ENCODE results near the gene PRKACB.
"Not testable (repeated sequence)": the region's sequence is repeated elsewhere in the genome, so short reads cannot be mapped to it uniquely, and the experiment has no call there.

The PRKACB gene

GRCh38 chr1:84143796-84144565, at the start of gene PRKACB:
Gene PRKACB, plus strand, starts transcription at chr1:84144271. Its CDS starts 91 bp downstream, at chr1:84144362.
- DNase-seq (ENCODE audit: low spot score) = no peak

DNA sequence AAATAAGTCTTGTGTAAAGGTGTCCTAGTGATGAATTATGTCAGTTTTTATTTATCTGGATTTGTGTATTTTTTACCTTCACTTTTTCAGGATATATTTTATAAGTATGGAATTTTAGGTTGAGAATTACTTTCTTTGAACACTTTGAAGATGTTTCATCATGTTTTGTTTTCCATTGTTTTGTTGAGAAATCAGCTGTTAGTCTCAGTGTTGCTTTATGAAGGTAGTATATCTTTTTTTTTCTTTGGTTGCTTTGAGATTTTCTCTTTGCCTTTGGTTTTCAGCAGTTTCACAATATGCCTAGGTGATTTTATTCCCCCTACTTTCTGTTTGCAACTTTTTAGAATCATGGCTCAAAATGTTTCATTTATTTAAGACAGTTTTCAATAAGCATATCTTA, 48.8 kb upstream of the PRKACB start:
- DNase-seq (ENCODE audit: low spot score) = no peak

DNA sequence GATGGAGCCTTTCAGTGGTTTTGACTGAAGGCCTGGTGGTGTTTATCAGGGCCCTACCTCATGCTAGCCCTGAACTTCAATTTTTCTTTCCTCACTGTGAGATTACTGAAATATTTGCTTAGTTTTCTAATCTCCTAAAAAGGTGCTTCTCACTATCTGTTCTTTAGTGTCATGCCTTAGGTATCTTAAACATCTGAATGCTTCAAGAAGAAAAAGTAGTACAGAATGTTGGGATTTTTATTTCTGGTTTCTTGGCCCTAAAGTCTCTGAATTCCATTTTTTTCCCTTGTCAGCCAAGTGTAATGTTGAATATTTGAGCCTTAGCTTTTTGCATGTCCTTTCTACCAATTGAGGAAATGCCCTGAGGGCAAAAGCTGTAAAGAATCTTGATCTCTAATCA, 47.9 kb upstream of the PRKACB start:
- no peak for DNase-seq (ENCODE audit: low spot score)

DNA sequence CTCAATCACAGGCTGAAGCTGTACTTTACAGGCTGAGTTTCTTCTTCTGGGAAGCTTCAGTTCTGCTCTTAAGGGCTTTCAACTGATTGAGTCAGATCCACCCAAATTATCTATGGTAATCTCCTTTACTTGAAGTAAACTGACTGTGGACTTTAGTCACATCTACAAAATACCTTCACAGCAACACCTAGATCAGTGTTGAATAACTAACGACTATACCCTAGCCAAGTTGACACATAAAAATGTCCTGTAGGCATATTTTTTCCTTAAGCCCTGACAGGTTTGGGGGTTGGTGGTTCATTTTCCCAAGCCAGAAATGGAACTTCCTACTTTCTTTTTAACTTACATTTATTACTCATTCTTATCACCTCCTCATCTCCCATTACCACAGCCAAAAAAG, 42.9 kb upstream of the PRKACB start:
- DNase-seq (ENCODE audit: low spot score) = no peak

DNA sequence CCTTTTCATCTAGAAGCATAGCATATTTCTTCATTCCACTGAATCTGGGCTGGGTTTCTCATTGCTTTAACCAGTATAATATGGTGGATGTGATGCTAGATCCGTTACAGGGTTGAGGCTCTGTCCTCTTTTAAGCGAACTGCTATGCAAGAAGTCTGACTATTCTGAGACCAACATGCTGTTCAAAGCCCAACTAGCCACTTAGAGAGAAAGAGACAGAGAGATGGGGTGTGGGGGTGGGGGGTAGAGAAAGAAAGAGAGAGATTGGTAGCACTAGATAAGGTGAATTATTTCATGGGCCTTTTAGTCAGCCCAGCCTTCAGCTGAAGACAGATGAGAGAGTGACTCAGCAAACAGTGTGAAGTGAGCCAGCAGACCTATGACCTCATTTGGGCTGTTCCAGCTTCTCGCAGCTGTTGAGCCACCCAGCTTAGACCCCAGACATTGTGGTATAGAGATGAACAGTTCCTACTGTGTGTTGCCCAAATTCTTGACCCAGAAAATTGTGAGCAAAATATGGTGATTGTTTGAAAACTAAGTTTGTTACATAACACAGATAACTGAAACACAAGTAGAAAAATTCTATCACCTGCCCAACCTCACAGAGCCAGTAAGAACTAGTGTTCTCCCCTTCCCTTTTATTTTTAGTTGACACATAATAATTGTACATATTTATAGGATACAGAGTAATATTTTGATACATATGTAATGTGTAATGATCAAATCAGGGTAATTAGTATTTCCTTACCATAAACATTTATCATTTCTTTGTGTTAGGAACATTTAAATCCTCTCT, 40.7 kb upstream of the PRKACB start:
- DNase-seq (ENCODE audit: low spot score) = no peak

DNA sequence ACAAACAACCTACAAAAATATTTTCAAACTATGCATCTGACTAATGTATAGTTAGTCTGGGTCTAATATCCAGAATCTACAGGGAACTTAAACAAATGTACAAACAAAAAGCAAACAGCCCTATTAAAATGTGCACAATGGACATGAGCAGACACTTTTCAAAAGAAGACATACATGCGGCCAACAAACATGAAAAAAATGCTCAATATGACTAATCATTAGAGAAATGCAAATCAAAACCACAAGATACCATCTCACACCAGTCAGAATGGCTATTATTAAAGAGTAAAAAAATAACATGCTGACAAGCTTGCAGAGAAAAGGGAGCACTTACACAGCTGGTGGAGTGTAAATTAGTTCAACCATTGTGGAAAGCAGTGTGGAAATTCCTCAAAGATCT, 36.5 kb upstream of the PRKACB start:
- not testable (repeated sequence) for DNase-seq (ENCODE audit: low spot score)

- DNase-seq (ENCODE audit: low spot score) = no peak
Measured at GRCh38 chr1:84107955-84108354, 36.1 kb upstream of the PRKACB start.

DNA sequence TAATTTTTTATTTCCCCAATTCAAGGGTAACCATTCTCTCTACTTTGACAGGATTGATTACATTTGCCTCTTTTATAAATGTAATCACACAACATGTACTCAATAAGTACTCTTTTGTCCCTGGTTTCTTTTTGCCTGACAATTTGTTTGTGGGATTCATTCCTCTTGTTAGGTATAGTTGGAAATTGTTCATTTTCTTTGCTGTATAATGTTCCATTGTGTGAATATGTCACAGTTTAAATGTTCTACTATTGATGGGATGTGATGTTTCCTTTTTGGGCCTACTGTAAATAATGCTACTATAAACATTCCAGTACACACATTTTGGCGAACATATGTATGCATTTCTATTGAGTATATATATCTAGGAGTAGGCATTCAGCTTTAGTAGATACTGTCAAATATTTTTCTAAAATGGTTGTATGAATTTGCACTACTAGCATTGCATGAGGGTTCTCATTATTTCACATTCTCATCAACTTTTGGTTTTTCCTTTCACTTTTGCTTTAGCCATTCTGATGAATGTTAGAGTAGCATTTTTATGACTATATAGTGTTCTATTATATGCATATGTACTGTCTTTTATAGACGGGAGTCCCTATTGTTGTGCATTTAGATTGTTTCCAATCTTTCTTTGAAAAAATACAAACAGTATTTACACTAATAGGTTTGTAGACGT, 35.0 kb upstream of the PRKACB start:
- no peak for DNase-seq (ENCODE audit: low spot score)

- no peak for DNase-seq (ENCODE audit: low spot score)
Measured at GRCh38 chr1:84110629-84111028, 33.4 kb upstream of the PRKACB start.

DNA sequence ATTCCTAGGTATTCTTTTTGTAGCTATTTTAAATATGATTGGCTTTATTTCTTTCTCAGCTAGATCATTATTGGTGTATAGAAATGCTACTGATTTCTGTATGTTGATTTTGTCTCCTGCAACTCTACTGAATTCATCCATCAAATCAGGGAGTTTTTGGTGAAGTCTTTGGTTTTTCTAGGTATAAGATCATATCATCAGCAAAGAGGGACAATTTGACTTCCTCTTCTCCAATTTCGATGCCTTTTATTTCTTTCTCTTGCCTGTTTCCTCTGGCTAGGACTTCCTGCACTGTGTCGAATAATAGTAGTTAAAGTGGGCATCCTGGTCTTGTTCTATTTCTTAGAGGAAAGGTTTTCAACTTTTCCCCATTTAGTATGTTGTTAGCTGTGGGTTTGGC, 27.5 kb upstream of the PRKACB start:
- no peak for DNase-seq (ENCODE audit: low spot score)

DNA sequence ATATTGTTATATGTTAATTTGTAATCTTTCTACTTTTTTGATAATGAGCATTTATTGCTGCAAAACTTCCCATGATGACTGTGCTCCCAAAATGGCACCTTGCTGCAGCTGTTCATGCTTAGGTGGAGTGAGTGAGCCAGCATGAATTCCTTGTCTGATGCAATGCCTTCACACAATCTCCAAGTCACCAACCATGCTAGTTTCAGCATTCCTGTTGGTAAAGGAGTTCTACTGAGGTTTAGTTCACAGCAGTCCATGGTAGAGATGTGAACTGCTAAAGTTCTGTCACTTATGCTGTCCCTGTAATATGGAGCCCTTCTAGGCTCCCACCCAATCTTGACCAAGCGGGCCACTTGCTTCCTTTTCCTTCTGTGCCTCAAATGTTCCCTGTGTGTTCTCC, 26.2 kb upstream of the PRKACB start:
- no peak for DNase-seq (ENCODE audit: low spot score)

GRCh38 chr1:84121360-84121759, 22.7 kb upstream of the PRKACB start:
- no peak for DNase-seq (ENCODE audit: low spot score)

DNA sequence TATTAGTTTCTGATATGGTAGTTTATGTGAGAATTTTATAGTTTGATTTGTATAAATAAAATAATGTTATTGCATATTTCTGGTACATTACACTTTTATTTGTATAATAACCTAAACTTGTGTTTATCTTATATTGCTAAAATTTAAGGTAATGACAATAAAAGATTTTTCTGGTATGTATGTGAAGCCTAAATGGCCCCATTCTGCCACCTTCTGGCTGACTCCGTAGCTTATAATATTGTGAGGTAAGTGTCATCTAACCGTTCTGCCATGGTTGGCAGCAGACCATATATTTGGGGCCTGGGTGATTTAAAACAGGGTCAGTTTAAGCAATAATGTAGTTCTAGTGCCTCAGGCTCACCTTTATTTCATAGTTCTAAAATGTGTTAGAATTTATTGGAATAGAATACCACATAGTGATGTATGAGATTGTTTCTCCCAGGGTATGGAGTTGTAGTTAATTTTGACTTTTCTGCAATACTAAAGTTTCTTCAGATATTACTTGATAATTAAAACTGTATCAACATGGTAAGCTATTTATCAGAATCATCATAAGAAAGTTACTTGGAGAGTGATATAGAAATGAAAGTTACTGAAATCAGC, 21.2 kb upstream of the PRKACB start:
- DNase-seq (ENCODE audit: low spot score) = no peak

- DNase-seq (ENCODE audit: low spot score) = no peak
Measured at GRCh38 chr1:84133479-84133878, 10.6 kb upstream of the PRKACB start.

DNA sequence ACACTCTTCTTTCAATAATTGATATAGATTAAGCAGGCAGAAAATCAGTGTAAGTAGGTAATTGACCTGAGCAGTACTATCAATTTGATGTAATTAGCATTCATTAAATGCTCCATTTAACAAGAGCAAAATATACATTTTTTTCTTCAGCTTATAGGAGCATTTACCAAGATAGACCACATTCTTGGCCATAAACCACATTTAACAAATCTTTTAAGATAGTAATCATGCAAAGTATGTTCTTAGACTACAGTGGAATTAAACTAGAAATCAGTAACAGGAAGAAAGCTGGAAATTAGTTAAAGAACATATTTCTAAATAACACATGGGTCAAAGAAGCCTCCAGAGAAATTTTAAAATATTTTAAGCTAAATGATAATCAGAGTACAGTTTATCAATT, 8.7 kb upstream of the PRKACB start:
- DNase-seq (ENCODE audit: low spot score) = no peak

- no peak for DNase-seq (ENCODE audit: low spot score)
Measured at GRCh38 chr1:84141182-84142003, 2.7 kb upstream of the PRKACB start.

- DNase-seq (ENCODE audit: low spot score) = no peak
Measured at GRCh38 chr1:84145068-84145467, 997 bp downstream of the PRKACB start.

DNA sequence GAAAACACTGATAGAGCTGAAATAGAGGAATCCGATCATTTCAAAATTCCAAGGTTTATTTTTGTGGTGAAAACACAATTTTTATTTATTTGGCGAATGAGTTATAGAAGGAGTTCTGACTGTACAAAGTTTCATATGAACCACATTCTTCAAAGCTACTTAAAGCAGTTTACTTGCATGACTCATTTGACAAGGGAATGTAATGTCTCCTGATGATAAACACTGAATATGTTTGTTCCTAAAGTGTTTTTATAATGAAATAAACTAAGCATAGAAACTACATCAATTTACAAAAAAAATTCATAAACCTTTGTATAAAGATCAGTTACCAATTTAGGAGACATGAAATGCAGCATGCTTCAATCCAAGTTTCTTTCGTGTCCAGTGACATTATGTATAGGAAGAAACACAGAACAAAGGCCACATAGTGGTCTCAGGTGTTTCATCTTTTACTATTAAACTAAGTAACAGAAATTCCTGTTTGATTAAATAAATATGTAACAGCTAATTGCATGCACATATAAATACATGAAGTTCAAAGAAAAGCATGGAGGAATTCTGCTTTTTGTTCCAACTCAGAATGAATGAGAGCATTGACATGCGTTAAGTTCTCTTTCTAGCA, 2.5 kb downstream of the PRKACB start:
- no peak for DNase-seq (ENCODE audit: low spot score)

- DNase-seq (ENCODE audit: low spot score) = no peak
Measured at GRCh38 chr1:84148758-84149157, 4.7 kb downstream of the PRKACB start.

GRCh38 chr1:84152649-84153056, 8.6 kb downstream of the PRKACB start:
- no peak for DNase-seq (ENCODE audit: low spot score)

DNA sequence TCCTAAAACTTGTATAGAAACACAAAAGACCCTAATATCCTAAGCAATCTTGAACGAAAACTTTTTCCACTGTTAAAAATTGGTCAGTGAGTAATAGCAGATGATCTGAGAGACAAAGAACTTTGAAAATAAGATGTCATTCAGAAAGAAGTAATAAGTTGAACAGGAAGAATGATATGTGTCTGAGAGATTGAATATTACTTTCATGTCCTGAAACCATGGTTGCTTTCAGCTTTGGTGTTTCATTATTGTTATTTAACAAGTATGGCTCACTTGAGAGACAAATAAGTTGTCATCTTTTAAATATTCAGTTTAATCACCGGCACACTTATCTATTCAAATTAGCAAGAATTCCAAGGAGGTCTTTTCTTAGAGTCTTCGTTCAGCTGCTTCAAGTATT, 11.4 kb downstream of the PRKACB start:
- no peak for DNase-seq (ENCODE audit: low spot score)
